GM23338 (cell line): Measurements from ENCODE around the gene KRTAP25-1.

Experiments used
- CREB1 ChIP-seq: fragments of 250-450 bp; sonication (Bioruptor Pico); IDR thresholded peaks from 2 replicates; pipeline ENCODE4 v1.5.0; 2020; ENCODE audit warnings: low read depth, mild to moderate bottlenecking, moderate library complexity
- EZH2 ChIP-seq: fragments of 200-600 bp; sonication (generic); IDR thresholded peaks from one replicate; pipeline ENCODE4 v1.8.0; 2017; ENCODE audit warnings: antibody characterized with exemption, mild to moderate bottlenecking, low read depth; ENCODE audit not compliant: unreplicated experiment
- EZH2phosphoT487 ChIP-seq: fragments of 200-600 bp; sonication (generic); IDR thresholded peaks from one replicate; pipeline ENCODE4 v1.8.1; 2018; ENCODE audit warnings: antibody characterized with exemption; ENCODE audit not compliant: unreplicated experiment
- POLR2AphosphoS5 ChIP-seq: IDR thresholded peaks from 2 replicates; pipeline ENCODE4 v1.6.1; 2016; ENCODE audit warnings: antibody characterized with exemption, low read depth
- REST ChIP-seq: IDR thresholded peaks from one replicate; pipeline ENCODE4 v1.6.1; 2018; ENCODE audit warnings: antibody characterized with exemption; ENCODE audit not compliant: unreplicated experiment
- STAT1 ChIP-seq: IDR thresholded peaks from one replicate; pipeline ENCODE4 v1.6.1; 2016; ENCODE audit warnings: antibody characterized with exemption; ENCODE audit not compliant: unreplicated experiment
- ZNF114 ChIP-seq: fragments of 250-450 bp; sonication (Bioruptor Pico); IDR thresholded peaks from 2 replicates; pipeline ENCODE4 v1.5.0; 2020; ENCODE audit warnings: mild to moderate bottlenecking, moderate library complexity
- TF ChIP-seq, protein P1 (sequence below), 2 experiments: fragments of 200-600 bp in 1 of 2; sonication (generic) in 1 of 2; conservative IDR thresholded peaks; 2 replicates each; pipeline versions ENCODE4 v1.5.1 to v1.6.1; 2016 to 2017; ENCODE audit warnings: antibody characterized with exemption in 2 of 2, low read depth in 2 of 2, mild to moderate bottlenecking in 2 of 2, moderate library complexity in 1 of 2

GRCh38 chr21:30326390-30326789 is 37.1 kb upstream of the KRTAP25-1 start:
- TF ChIP-seq EZH2phosphoT487 (no peak), EZH2 (no peak), STAT1 (no peak), POLR2AphosphoS5 (no peak), REST (no peak), CREB1 (CRISPR knock-in tag) (no peak), ZNF114 (no peak)
- TF ChIP-seq, protein P1, sequence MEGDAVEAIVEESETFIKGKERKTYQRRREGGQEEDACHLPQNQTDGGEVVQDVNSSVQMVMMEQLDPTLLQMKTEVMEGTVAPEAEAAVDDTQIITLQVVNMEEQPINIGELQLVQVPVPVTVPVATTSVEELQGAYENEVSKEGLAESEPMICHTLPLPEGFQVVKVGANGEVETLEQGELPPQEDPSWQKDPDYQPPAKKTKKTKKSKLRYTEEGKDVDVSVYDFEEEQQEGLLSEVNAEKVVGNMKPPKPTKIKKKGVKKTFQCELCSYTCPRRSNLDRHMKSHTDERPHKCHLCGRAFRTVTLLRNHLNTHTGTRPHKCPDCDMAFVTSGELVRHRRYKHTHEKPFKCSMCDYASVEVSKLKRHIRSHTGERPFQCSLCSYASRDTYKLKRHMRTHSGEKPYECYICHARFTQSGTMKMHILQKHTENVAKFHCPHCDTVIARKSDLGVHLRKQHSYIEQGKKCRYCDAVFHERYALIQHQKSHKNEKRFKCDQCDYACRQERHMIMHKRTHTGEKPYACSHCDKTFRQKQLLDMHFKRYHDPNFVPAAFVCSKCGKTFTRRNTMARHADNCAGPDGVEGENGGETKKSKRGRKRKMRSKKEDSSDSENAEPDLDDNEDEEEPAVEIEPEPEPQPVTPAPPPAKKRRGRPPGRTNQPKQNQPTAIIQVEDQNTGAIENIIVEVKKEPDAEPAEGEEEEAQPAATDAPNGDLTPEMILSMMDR (conservative IDR thresholded peaks at IDR 0.05; ENCODE audit: low read depth in 2 of 2): no peak
